ENCODE results near the gene TFF1. TPM values are rescaled to one million over a fixed set of nuclear protein-coding genes. Genes with fewer than 3 reads are reported as not detected.

TFF1 gene
- total and polyA plus RNA-seq, 2 of the 4 experiments (the other 2 are of a cell fraction) = not detected

- dilution Hi-C loops (cut with HindIII; ENCODE audit: low sequenced_read_pairs, unreplicated experiment) = no loop called here
- POLR2A ChIA-PET (ENCODE audit: unreplicated experiment) = no interaction called here
- WGBS, 2 experiments (ENCODE audit: extremely low coverage in 2 of 2, insufficient read length in 1 of 2) = 48% methylated on average over 2 of the region's 4 CpGs; no CpG with 5 or more reads in 1 of the 2 experiments
Observed at GRCh38 chr21:42321845-42322244, 44.5 kb downstream of the TFF1 start.

More at GRCh38 chr21:42321845-42322244, 44.5 kb downstream of the TFF1 start:
- intact Hi-C loops (cut with micrococcal nuclease) (no loop called here), in situ Hi-C loops (cut with MboI; ENCODE audit: low sequenced_read_pairs) (no loop called here)
- Histone ChIP-seq H2BK20ac (ENCODE audit: low read depth, low read length) (no peak overlapping the region), H3K9ac (ENCODE audit: low read depth, low read length) (no peak overlapping the region), H2BK5ac (ENCODE audit: low read depth, low read length, poor library complexity, severe bottlenecking) (no peak overlapping the region), H4K8ac (ENCODE audit: low read depth in 2 of 2, low read length in 2 of 2) (no peak overlapping the region), H3K9me3 (ENCODE audit: control insufficient read depth, insufficient read depth, low read length) (no peaks in the 10 kb centered on the region), H3K9me1 (ENCODE audit: insufficient read depth, low read length) (no peaks in the 10 kb centered on the region), H3K4me1 (ENCODE audit: control insufficient read depth, insufficient read depth, low read length) (no peaks in the 10 kb centered on the region), H3K27ac (ENCODE audit: insufficient read depth, low read length) (no peak overlapping the region), H3K23ac (ENCODE audit: low read depth, low read length) (no peak overlapping the region), H4K20me1 (ENCODE audit: insufficient read depth, low read length) (no peaks in the 10 kb centered on the region; the same call in 1 of the 2 replicates), H3K14ac (replicated peaks; ENCODE audit: low read depth, low read length) (no peak overlapping the region), H2BK15ac (ENCODE audit: low read depth, low read length) (no peak overlapping the region), H3K18ac (ENCODE audit: low read depth, low read length) (no peak overlapping the region), H4K5ac (ENCODE audit: low read depth, low read length) (no peak overlapping the region), H3K79me1 (ENCODE audit: low read depth in 1 of 2, low read length in 2 of 2) (no peaks in the 10 kb centered on the region), H2AK5ac (ENCODE audit: low read depth, low read length) (no peak overlapping the region), H3K36me3 (ENCODE audit: control insufficient read depth, insufficient read depth, low read length) (no peaks in the 10 kb centered on the region), H2BK120ac (ENCODE audit: low read depth, low read length) (no peak overlapping the region), H3K4ac (ENCODE audit: low read depth, low read length) (no peak overlapping the region), H4K91ac (ENCODE audit: insufficient read depth, low read depth, low read length) (no peak overlapping the region), H3K27me3 (ENCODE audit: control insufficient read depth, insufficient read depth, low read length) (peaks cover 30% of the 10 kb centered on the region), H3K56ac (ENCODE audit: extremely low read depth, insufficient read depth, low read length) (no peak overlapping the region), H2AFZ (replicated peaks; ENCODE audit: low read length, poor library complexity) (no peak overlapping the region), H3K4me3 (ENCODE audit: insufficient read depth, low read depth, low read length) (no peak overlapping the region), H3K4me2 (ENCODE audit: low read depth, low read length) (no peak overlapping the region), H2AK9ac (replicated peaks; ENCODE audit: low read depth, low read length, poor library complexity) (no peak overlapping the region)
- ATAC-seq (ENCODE audit: low read depth) = no peak
- BruUV-seq (replicated peaks) = no TSS peak
- TF ChIP-seq BHLHE40 (IDR thresholded peaks at IDR 0.05; ENCODE audit: low read depth, low read length) = no peak
- no peak for TF ChIP-seq POLR2A (IDR thresholded peaks at IDR 0.05; ENCODE audit: low read depth, low read length)
- no peak for TF ChIP-seq MAZ (IDR thresholded peaks at IDR 0.05; ENCODE audit: borderline replicate concordance, low read depth, low read length)
- TF ChIP-seq MXI1 (IDR thresholded peaks at IDR 0.05; ENCODE audit: borderline replicate concordance, low read depth, low read length) = no peak
- no peak for TF ChIP-seq ELK1 (IDR thresholded peaks at IDR 0.05; ENCODE audit: borderline replicate concordance, low read depth, low read length)
- CTCF ChIA-PET = no interaction called here
- DNase-seq = no peak
